ENCODE data around the gene MMP25. TPM values are rescaled to one million over a fixed set of nuclear protein-coding genes. Genes with fewer than 3 reads are reported as not detected.

The MMP25 gene
- polyA plus RNA-seq, 1 of the 3 experiments (the other 2 are of a cell fraction) = 0.03 TPM

GRCh38 chr16:3021449-3022207, 24.7 kb upstream of the MMP25 start:
- peak; percentile 86 for DNase-seq
- Histone ChIP-seq H4K20me1 (ENCODE audit: insufficient read depth) (peaks cover 8% of the 10 kb centered on the region), H3K27ac (ENCODE audit: low read depth in 2 of 2, low read length in 1 of 2) (peak overlapping the region; percentile 87 to 99), H3K36me3 (replicated peaks in 1 of 2; ENCODE audit: control insufficient read depth in 1 of 2, insufficient read depth in 2 of 2, low read length in 1 of 2) (peaks cover 14 to 16% of the 10 kb centered on the region in 2 experiments), H3K4me3 (ENCODE audit: low read depth in 2 of 2, low read length in 1 of 2) (peak overlapping the region; percentile 80 to 88), H3K79me2 (ENCODE audit: insufficient read depth) (peaks cover 11% of the 10 kb centered on the region; the same call in 1 of the 2 replicates), H3K27me3 (ENCODE audit: insufficient read depth) (no peaks in the 10 kb centered on the region), H3K9me2 (no peaks in the 10 kb centered on the region), H3F3A (replicated peaks; ENCODE audit: insufficient read depth) (peaks cover 43% of the 10 kb centered on the region), H3K9ac (peak overlapping the region; percentile 100), H2AFZ (ENCODE audit: low read depth) (no peak overlapping the region), H3K4me2 (peak overlapping the region; percentile 99), H3K9me3 (no peaks in the 10 kb centered on the region), H3K4me1 (ENCODE audit: control insufficient read depth in 1 of 2, insufficient read depth in 2 of 2, low read depth in 1 of 2, low read length in 1 of 2) (peaks cover 8 to 33% of the 10 kb centered on the region in 2 experiments; a peak in 3 of 4 replicates)
- ChIA-PET POLR2A (no interaction called here), CTCF (interaction anchor here (0.9 to 8.5 kb wide), 7 partner anchors 10 to 126 kb away, joined by 3 to 111 read pairs (median 3); no protein-coding TSS in a partner anchor)
- WGBS (ENCODE audit: low lambda C conversion rate) = 11% methylated on average over 24 of the region's 25 CpGs
- TF ChIP-seq NRF1 (IDR thresholded peaks at IDR 0.05; ENCODE audit: low read depth, low read length) (no peak), TCF12 (IDR thresholded peaks at IDR 0.05) (peak; percentile 82), EZH2phosphoT487 (IDR thresholded peaks at IDR 0.05; ENCODE audit: borderline replicate concordance, low read depth) (no peak), RAD21 (IDR thresholded peaks at IDR 0.05; ENCODE audit: low read length) (no peak), RXRA (IDR thresholded peaks at IDR 0.05; ENCODE audit: borderline replicate concordance, low read depth) (peak; percentile 89), IRF3 (IDR thresholded peaks at IDR 0.05; ENCODE audit: low read depth, low read length) (no peak), RCOR1 (IDR thresholded peaks at IDR 0.05; ENCODE audit: low read length) (no peak), ZBTB33 (IDR thresholded peaks at IDR 0.05; ENCODE audit: borderline replicate concordance, low read depth) (peak; percentile 68; the same call in 1 of the 2 replicates), EP300 (IDR thresholded peaks at IDR 0.05; ENCODE audit: borderline replicate concordance in 1 of 2, low read depth in 1 of 2, low read length in 1 of 2) (peak in 1 of 2 experiments; percentile 85; a peak in 1 of 4 replicates), NFIC (IDR thresholded peaks at IDR 0.05; ENCODE audit: borderline replicate concordance) (peak; percentile 91), TAF1 (IDR thresholded peaks at IDR 0.05; ENCODE audit: borderline replicate concordance, low read depth, low read length) (peak; percentile 67; the same call in 1 of the 2 replicates), MAX (IDR thresholded peaks at IDR 0.05; ENCODE audit: low read depth) (0 out of 2 replicates have a peak, but pooled peaks have one; percentile 61), MEF2A (IDR thresholded peaks at IDR 0.05; ENCODE audit: borderline replicate concordance, low read depth) (peak; percentile 45; the same call in 1 of the 2 replicates), JUND (IDR thresholded peaks at IDR 0.05) (peak; percentile 79), POLR2AphosphoS5 (IDR thresholded peaks at IDR 0.05; ENCODE audit: low read depth, low read length) (0 out of 2 replicates have a peak, but pooled peaks have one; percentile 10), REST (IDR thresholded peaks at IDR 0.05; ENCODE audit: low read depth, low read length) (no peak), TEAD4 (IDR thresholded peaks at IDR 0.05; ENCODE audit: borderline replicate concordance, insufficient read depth) (peak; percentile 64; the same call in 1 of the 2 replicates), CTCF (IDR thresholded peaks at IDR 0.05) (peak; percentile 46), SIN3A (IDR thresholded peaks at IDR 0.05; ENCODE audit: borderline replicate concordance, low read depth, low read length) (no peak), FOSL2 (IDR thresholded peaks at IDR 0.05; ENCODE audit: borderline replicate concordance, low read depth) (peak; percentile 95)

All from SK-N-SH (cell line).